Cardiac fibroblast (primary cell): ENCODE data around the gene LARP4.
"Not testable (repeated sequence)": the region's sequence is repeated elsewhere in the genome, so short reads cannot be mapped to it uniquely, and the experiment has no call there.

ENCODE experiments used
- DNase-seq, 2 donors: peaks; one replicate each; pipeline versions ENCODE4 v3.0.0 to v3.0.0-alpha.2; 2010; ENCODE audit warnings: low read depth in 2 of 2
- H3K4me3 ChIP-seq, 2 donors: replicated peaks in 1 of 2; 1 replicate in 1 of 2; 2 replicates in 1 of 2; pipeline ENCODE4 v1.5.1; 2011; ENCODE audit warnings: low read depth in 2 of 2, low read length in 2 of 2, mild to moderate bottlenecking in 2 of 2, moderate library complexity in 1 of 2
- CTCF ChIP-seq: IDR thresholded peaks from one replicate; pipeline ENCODE4 v1.5.1; 2011; ENCODE audit warnings: low read depth, mild to moderate bottlenecking, low read length, inconsistent platforms

Gene LARP4

GRCh38 chr12:50362671-50363070, 38.0 kb upstream of the LARP4 start:
- TF ChIP-seq CTCF = no peak
- DNase-seq = no peak
- no peak overlapping the region for H3K4me3 ChIP-seq

GRCh38 chr12:50363141-50363540, 37.5 kb upstream of the LARP4 start:
- H3K4me3 ChIP-seq = no peak overlapping the region
- no peak for TF ChIP-seq CTCF
- DNase-seq = no peak

GRCh38 chr12:50365709-50366406, 34.8 kb upstream of the LARP4 start:
- TF ChIP-seq CTCF = no peak
- H3K4me3 ChIP-seq = no peak overlapping the region
- no peak for DNase-seq

GRCh38 chr12:50370672-50371071, 30.0 kb upstream of the LARP4 start:
- H3K4me3 ChIP-seq, DNase-seq: not testable (repeated sequence)

- DNase-seq = no peak
- no peak overlapping the region for H3K4me3 ChIP-seq
- TF ChIP-seq CTCF = no peak
These were observed 24.9 kb upstream of the LARP4 start for GRCh38 chr12:50375802-50376201.

GRCh38 chr12:50380761-50381325, 19.8 kb upstream of the LARP4 start:
- H3K4me3 ChIP-seq = no peak overlapping the region
- no peak for TF ChIP-seq CTCF
- no peak for DNase-seq

GRCh38 chr12:50387487-50387886, 13.2 kb upstream of the LARP4 start:
- peak; percentile 23 to 31 for DNase-seq
- no peak overlapping the region for H3K4me3 ChIP-seq
- TF ChIP-seq CTCF = no peak
